Measurements from ENCODE around the gene SLC22A3. TPM values are rescaled to one million over a fixed set of nuclear protein-coding genes. Genes with fewer than 3 reads are reported as not detected.
"Not testable (repeated sequence)": the region's sequence is repeated elsewhere in the genome, so short reads cannot be mapped to it uniquely, and the experiment has no call there.

The SLC22A3 gene, protein sequence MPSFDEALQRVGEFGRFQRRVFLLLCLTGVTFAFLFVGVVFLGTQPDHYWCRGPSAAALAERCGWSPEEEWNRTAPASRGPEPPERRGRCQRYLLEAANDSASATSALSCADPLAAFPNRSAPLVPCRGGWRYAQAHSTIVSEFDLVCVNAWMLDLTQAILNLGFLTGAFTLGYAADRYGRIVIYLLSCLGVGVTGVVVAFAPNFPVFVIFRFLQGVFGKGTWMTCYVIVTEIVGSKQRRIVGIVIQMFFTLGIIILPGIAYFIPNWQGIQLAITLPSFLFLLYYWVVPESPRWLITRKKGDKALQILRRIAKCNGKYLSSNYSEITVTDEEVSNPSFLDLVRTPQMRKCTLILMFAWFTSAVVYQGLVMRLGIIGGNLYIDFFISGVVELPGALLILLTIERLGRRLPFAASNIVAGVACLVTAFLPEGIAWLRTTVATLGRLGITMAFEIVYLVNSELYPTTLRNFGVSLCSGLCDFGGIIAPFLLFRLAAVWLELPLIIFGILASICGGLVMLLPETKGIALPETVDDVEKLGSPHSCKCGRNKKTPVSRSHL
- total RNA-seq: not detected

DNA sequence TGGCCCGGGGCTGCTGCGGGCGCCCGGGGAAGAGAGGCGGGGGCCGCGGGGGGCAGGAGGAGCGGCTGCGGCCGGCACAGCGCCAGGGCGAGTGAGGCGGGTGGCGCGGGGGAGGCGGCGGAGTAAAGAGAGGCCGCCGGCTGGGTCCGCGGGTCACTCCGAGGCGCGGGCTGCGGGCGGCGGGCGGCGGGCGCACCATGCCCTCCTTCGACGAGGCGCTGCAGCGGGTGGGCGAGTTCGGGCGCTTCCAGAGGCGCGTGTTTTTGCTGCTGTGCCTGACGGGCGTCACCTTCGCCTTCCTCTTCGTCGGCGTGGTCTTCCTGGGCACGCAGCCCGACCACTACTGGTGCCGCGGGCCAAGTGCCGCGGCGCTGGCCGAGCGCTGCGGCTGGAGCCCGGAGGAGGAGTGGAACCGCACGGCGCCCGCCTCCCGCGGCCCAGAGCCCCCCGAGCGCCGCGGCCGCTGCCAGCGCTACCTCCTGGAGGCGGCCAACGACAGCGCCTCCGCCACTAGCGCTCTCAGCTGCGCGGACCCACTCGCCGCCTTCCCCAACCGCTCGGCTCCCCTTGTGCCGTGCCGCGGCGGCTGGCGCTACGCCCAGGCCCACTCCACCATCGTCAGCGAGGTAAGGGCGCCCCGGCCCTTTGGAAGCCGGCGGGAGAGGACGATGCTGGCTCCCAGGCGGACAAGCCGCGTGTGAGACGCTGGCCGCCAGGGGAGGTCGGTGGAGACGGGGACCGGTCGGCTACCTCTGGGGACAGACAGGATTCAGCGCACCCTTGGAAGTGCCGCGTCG is at the start of gene SLC22A3:
SLC22A3 (plus strand) TSS at position 156 of the 797 bp plus-strand sequence; CDS start at position 198, 42 bp downstream.
- intact Hi-C loops (cut with micrococcal nuclease): no loop called here
- ChIA-PET POLR2A (no interaction called here), CTCF (no interaction called here)
- Mint-ChIP-seq H3K36me3 (no peaks in the 10 kb centered on the region), H3K27me3 (peaks cover 42% of the 10 kb centered on the region), H3K27ac (no peak within 1 kb of the TSS), H3K4me1 (ENCODE audit: low read depth) (peaks cover 5% of the 10 kb centered on the region), H3K9me3 (no peaks in the 10 kb centered on the region), H3K4me3 (peak within 1 kb of the TSS; percentile 18)
- DNase-seq: no peak

DNA sequence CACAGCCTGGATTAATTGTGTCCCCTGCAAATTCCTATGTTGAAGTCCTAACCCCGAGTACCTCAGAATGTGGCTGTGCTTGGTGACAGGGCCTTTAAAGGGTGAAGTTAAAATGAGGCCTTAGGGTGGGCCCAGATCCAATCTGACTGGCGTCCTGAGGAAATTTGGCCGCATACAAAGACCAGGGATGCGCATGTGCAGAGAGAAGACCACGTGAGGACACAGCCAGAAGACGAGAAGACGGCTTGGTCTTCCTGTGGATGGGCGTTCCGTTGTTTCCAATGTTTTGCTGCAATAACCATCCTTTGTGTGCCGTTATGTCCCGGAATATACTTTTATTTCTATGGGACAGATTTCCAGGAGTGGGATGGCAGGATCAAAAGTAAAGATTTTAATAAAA is 48.6 kb upstream of the SLC22A3 start:
- intact Hi-C loops (cut with micrococcal nuclease): no loop called here
- Mint-ChIP-seq H3K27ac (no peak overlapping the region), H3K27me3 (peaks cover 3% of the 10 kb centered on the region), H3K36me3 (no peaks in the 10 kb centered on the region), H3K4me1 (ENCODE audit: low read depth) (no peaks in the 10 kb centered on the region), H3K4me3 (no peak overlapping the region), H3K9me3 (peaks cover 3% of the 10 kb centered on the region)
- no peak for DNase-seq
- CTCF ChIA-PET: no interaction called here
- POLR2A ChIA-PET: no interaction called here

DNA sequence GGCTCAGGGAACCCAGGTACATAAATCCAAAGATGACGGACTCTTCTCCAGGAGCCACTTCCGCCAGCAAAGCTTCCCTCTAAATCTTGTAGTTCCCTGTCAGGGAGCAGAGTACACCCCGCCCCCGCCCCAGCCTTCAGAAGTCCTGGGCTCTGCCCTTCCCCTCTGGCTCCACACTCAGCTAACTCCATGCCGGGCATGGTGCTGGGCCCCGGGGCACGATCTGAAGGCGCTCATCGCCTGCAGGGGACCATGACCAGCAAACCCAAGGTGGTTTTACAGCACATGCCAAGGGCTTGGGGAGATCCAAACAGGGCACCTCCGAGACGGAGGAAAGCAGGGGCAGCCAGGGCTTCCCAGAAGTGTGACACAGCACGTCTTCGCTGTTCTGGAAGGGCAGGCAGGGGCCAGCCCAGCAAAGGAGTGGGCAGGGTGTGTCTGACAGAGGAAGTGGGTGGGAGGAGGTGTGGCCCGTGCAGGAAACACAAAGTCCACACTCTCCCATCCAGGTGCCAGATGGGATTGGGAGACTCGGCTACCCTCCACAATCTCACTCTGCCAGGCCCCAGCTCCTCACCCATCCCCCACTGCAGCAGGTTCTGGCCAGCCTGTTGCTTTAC is 48.0 kb upstream of the SLC22A3 start:
- peaks cover 3% of the 10 kb centered on the region for H3K9me3 Mint-ChIP-seq
- intact Hi-C loops (cut with micrococcal nuclease): no loop called here
- ChIA-PET POLR2A (no interaction called here), CTCF (no interaction called here)
- no peak overlapping the region for H3K27ac Mint-ChIP-seq
- peaks cover 6% of the 10 kb centered on the region for H3K27me3 Mint-ChIP-seq
- H3K36me3 Mint-ChIP-seq: no peaks in the 10 kb centered on the region
- DNase-seq: no peak
- H3K4me1 Mint-ChIP-seq (ENCODE audit: low read depth): no peaks in the 10 kb centered on the region
- no peak overlapping the region for H3K4me3 Mint-ChIP-seq

DNA sequence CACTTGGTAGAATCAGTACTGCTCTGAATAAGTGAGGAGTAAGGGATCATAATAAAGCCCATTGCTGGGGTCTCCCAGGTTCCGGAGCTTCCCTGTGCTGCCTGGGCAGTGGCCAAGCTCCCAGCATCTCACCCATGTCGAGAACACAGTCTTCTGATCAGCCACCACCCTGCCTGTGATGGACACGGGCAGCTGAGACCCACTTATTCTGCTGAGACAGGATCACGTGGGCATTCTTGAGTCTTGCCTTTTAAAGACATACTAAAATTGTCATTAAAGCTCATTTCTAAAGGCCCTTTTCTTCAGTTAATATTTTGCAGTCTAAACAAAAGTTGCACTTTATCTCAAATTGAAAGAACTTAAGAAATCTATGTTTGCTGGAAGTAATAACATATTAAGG is 46.8 kb upstream of the SLC22A3 start:
- Mint-ChIP-seq H3K9me3 (peaks cover 3% of the 10 kb centered on the region), H3K4me3 (no peak overlapping the region), H3K4me1 (ENCODE audit: low read depth) (no peaks in the 10 kb centered on the region), H3K27ac (no peak overlapping the region), H3K36me3 (no peaks in the 10 kb centered on the region), H3K27me3 (peaks cover 9% of the 10 kb centered on the region)
- ChIA-PET POLR2A (no interaction called here), CTCF (no interaction called here)
- intact Hi-C loops (cut with micrococcal nuclease): no loop called here
- no peak for DNase-seq

DNA sequence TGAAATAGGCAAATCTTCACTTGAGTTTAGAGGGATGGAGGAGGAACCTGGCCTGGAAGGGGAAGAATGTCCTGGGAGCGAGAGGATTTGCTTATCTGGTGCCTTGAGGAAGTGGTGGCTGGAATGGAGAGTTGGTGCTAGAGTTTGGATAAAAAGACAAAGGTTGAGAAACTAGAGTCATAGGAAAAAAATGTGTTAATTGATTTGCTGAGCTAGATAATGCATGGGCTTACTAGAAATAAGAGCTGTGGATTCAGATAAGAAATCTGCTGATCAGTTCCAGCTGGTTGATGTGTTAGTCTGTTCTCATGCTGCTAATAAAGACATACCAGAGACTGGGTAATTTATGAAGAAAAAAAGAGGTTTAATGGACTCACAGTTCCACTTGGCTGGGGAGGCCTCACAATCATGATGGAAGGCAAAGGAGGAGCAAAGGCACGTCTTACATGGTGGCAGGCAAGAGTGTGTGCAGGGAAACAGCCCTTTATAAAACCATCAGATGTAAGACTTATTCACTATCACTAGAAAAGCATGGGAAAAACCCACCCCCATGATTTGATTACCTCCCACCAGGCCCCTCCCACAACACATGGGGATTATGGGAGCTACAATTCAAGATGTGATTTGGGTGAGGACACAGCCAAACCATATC is 45.6 kb upstream of the SLC22A3 start:
- H3K9me3 Mint-ChIP-seq; POLR2A ChIA-PET; H3K4me1 Mint-ChIP-seq (ENCODE audit: low read depth); H3K27me3 Mint-ChIP-seq; H3K4me3 Mint-ChIP-seq; H3K27ac Mint-ChIP-seq; intact Hi-C loops (cut with micrococcal nuclease); H3K36me3 Mint-ChIP-seq; CTCF ChIA-PET; DNase-seq: not testable (repeated sequence)

DNA sequence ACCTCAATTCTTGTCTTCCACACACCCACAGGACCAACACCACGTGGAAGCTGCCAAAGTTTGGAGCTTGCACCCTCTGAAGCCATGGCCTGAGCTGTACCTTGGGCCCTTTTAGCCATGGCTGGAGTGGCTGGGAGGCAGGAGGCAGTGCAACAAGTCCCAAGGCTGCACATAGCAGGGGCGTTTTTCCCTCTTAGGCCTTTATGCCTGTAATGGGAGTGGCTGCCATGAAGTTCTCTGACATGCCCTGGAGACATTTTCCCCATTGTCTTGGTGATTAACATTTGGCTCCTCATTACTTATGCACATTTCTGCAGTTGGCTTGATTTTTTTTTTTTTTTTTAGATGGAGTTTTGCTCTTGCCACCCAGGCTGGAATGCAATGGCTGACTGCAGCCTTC is 44.4 kb upstream of the SLC22A3 start:
- Mint-ChIP-seq H3K36me3 (no peaks in the 10 kb centered on the region), H3K4me3 (no peak overlapping the region), H3K27me3 (peaks cover 9% of the 10 kb centered on the region), H3K4me1 (ENCODE audit: low read depth) (no peaks in the 10 kb centered on the region), H3K9me3 (peaks cover 3% of the 10 kb centered on the region), H3K27ac (no peak overlapping the region)
- POLR2A ChIA-PET: no interaction called here
- CTCF ChIA-PET: no interaction called here
- intact Hi-C loops (cut with micrococcal nuclease): no loop called here
- no peak for DNase-seq

DNA sequence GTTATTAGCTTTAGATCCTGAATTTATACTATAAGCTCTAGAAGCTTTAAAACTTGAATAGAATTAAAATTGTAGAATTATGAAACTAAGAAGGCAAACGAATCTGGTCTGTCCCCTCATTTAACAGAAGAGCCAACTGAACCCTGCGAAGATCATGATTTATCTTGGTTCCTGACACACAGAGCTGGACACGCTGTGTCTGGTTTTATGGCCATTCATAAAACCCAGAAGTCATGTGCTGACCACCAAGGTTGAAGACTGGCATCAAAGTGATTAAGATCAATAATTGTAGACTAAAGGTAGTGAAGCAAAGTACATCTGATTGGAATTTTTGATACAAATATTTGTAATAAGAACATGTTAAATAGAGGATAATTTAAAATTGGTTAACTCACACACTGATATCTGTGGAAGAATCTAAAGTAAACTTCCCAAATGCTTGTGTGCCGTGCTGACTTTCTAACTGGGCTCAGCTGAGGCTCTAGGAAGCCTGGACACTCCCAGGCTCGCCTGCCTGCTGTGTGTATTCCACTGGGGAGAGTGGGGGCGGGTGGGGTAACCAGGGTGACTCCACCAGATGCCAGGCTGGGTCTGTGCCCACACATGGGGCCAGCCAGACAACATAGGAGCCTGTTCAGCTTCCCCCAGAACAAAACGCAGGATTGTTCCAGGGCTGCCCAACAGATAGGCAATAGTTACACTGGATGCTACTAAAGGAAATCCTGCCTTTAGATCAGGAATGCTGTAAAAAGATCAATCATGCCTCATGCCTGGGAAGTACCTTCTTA is 42.1 kb upstream of the SLC22A3 start:
- Mint-ChIP-seq H3K9me3 (peaks cover 20% of the 10 kb centered on the region), H3K36me3 (peaks cover 2% of the 10 kb centered on the region), H3K27ac (no peak overlapping the region), H3K27me3 (peaks cover 9% of the 10 kb centered on the region), H3K4me3 (no peak overlapping the region), H3K4me1 (ENCODE audit: low read depth) (no peaks in the 10 kb centered on the region)
- CTCF ChIA-PET: interaction anchor here (0.6 kb wide), 1 partner anchor 168 kb away, joined by 3 read pairs; no protein-coding TSS in a partner anchor
- DNase-seq: no peak
- intact Hi-C loops (cut with micrococcal nuclease): no loop called here
- POLR2A ChIA-PET: interaction anchor here (0.6 kb wide), 1 partner anchor 30 kb away, joined by 3 read pairs; no protein-coding TSS in a partner anchor

DNA sequence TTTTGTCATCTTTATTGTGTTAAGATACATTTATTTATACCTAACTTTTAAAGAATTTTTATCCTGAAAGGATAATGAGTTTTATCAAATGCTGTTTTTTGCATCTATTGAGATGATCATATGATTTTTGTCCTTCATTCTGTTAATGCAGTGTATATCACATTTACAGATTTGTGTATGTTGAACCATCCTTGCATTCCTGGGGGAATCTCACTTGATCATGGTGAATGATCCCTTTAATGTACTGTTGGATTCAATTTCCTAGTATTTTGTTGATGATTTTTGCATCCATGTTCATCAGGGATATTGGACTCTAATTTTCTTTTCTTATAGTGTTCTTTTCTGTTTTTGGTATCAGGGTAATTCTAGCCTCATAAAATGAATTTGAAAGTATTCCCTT is 38.5 kb upstream of the SLC22A3 start:
- ChIA-PET POLR2A (no interaction called here), CTCF (no interaction called here)
- no peak overlapping the region for H3K27ac Mint-ChIP-seq

DNA sequence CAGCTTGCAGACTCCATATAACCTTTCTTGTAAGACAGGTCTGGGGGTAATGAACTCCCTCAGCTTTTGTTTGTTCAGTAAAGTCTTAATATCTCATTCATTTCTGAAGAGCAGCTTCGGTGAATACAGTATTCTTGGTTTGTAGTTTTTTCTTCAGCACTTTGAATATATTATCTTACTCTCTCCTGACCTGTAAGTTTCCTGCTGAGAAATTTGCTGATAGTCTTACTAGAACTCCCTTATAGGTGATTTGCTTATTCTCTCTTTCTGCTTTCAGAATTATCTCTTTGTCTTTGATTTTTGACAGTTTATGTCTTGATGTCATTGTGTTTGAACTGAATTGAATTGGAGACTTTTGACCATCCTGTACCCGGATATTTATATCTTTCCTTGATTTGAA is 35.3 kb upstream of the SLC22A3 start:
- ChIA-PET POLR2A (no interaction called here), CTCF (no interaction called here)
- DNase-seq: no peak
- intact Hi-C loops (cut with micrococcal nuclease): no loop called here
- peaks cover 5% of the 10 kb centered on the region for H3K36me3 Mint-ChIP-seq
- H3K27me3 Mint-ChIP-seq: no peaks in the 10 kb centered on the region
- H3K4me1 Mint-ChIP-seq (ENCODE audit: low read depth): no peaks in the 10 kb centered on the region
- peaks cover 39% of the 10 kb centered on the region for H3K9me3 Mint-ChIP-seq
- H3K4me3 Mint-ChIP-seq: no peak overlapping the region
- no peak overlapping the region for H3K27ac Mint-ChIP-seq

More for the DNA sequence above, 38.5 kb upstream of the SLC22A3 start:
- H3K4me3 Mint-ChIP-seq: no peak overlapping the region
- H3K27me3 Mint-ChIP-seq: peaks cover 4% of the 10 kb centered on the region
- no peak for DNase-seq
- no peaks in the 10 kb centered on the region for H3K4me1 Mint-ChIP-seq (ENCODE audit: low read depth)
- intact Hi-C loops (cut with micrococcal nuclease): no loop called here
- peaks cover 39% of the 10 kb centered on the region for H3K9me3 Mint-ChIP-seq
- H3K36me3 Mint-ChIP-seq: peaks cover 5% of the 10 kb centered on the region

DNA sequence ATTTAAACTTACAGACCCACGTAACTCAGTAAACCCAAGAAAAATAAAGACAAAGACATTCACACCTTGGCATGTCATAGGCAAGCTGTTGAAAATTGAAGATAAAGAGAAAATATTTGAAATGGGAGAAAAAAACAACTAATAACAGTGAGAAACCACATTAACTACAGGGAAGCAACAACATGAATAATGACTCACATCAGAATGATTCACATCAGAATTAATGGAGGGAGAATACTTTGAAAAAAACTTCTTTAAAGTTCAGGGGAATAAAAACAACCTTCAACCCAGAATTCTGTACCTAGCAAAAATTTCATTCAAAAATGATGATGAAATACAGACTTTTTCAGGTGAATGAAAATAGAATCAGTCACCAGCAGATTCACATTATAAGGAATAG is 32.9 kb upstream of the SLC22A3 start:
- Mint-ChIP-seq H3K4me1 (ENCODE audit: low read depth) (no peaks in the 10 kb centered on the region), H3K27me3 (peaks cover 9% of the 10 kb centered on the region), H3K27ac (no peak overlapping the region), H3K4me3 (no peak overlapping the region), H3K9me3 (peaks cover 25% of the 10 kb centered on the region), H3K36me3 (peaks cover 2% of the 10 kb centered on the region)
- ChIA-PET CTCF (no interaction called here), POLR2A (no interaction called here)
- intact Hi-C loops (cut with micrococcal nuclease): no loop called here
- DNase-seq: no peak

DNA sequence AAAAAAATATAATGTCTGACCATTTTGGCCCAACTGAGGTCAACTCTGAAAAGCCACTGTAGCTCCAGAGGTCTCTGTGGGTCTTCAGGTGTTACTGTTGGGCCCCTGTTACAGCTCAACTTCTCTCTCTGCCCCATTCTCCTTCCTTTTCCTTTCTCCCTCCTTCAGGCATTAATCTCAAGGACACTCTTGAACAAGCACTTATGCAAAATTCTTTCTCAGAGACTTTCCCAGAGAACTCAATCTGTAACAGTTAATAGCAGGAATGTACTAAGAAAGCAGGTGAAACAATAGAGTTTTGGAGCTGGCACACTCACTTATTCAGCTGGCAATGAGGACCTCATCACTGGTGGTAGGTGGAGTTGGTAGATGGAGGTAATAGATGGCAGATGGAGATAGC is 31.9 kb upstream of the SLC22A3 start:
- Mint-ChIP-seq H3K36me3 (peaks cover 2% of the 10 kb centered on the region), H3K9me3 (peaks cover 26% of the 10 kb centered on the region), H3K4me3 (no peak overlapping the region), H3K27ac (no peak overlapping the region), H3K4me1 (ENCODE audit: low read depth) (no peaks in the 10 kb centered on the region), H3K27me3 (peaks cover 9% of the 10 kb centered on the region)
- intact Hi-C loops (cut with micrococcal nuclease): no loop called here
- no peak for DNase-seq
- ChIA-PET CTCF (no interaction called here), POLR2A (interaction anchor here (0.7 kb wide), 1 partner anchor 962 kb away, joined by 3 read pairs; no protein-coding TSS in a partner anchor)

Measured in activated CD4-positive, alpha-beta memory T cell treated with anti-CD3 and anti-CD28 coated beads for 36 hours (primary cell).